Panc1 (cell line): Measurements from ENCODE around the gene CHRD.

Source experiments
- CTCF ChIP-seq: fragments of 450-650 bp; IDR thresholded peaks from 2 replicates; pipeline ENCODE4 v1.5.1; 2017; ENCODE audit warnings: mild to moderate bottlenecking
- POLR2AphosphoS5 ChIP-seq: IDR thresholded peaks from 2 replicates; pipeline ENCODE4 v1.6.1; 2012; ENCODE audit warnings: mild to moderate bottlenecking, low read depth, low read length, moderate library complexity

- no peak for TF ChIP-seq CTCF
- TF ChIP-seq POLR2AphosphoS5: no peak
These were observed 40.9 kb upstream of the CHRD start for GRCh38 chr3:184339001-184339400.
